Neutrophil (primary cell): ENCODE measurements around the gene GFER.
"Not testable (repeated sequence)": the region's sequence is repeated elsewhere in the genome, so short reads cannot be mapped to it uniquely, and the experiment has no call there.

ENCODE experiments used
- H3K27ac ChIP-seq: fragments of 200-600 bp; sonication (generic); 2 replicates; pipeline ENCODE4 v1.5.1; 2016; ENCODE audit warnings: mild to moderate bottlenecking, moderate library complexity
- H3K27me3 ChIP-seq: fragments of 200-600 bp; sonication (generic); 2 replicates; pipeline ENCODE4 v1.6.0; 2016; ENCODE audit warnings: mild to moderate bottlenecking
- H3K36me3 ChIP-seq: fragments of 200-600 bp; sonication (generic); 2 replicates; pipeline ENCODE4 v1.5.1; 2017
- H3K4me1 ChIP-seq, 2 experiments: fragments of 200-600 bp in 1 of 2; sonication (generic) in 1 of 2; 1 replicate in 1 of 2; 2 replicates in 1 of 2; pipeline versions ENCODE4 v1.5.1 to v1.6.1; 2013 to 2016; ENCODE audit warnings: low read depth in 1 of 2, low read length in 1 of 2, mild to moderate bottlenecking in 1 of 2, moderate library complexity in 1 of 2; ENCODE audit not compliant: control insufficient read depth in 1 of 2, insufficient read depth in 1 of 2
- H3K4me3 ChIP-seq, 2 experiments: fragments of 200-600 bp in 1 of 2; sonication (generic) in 1 of 2; 1 replicate in 1 of 2; 2 replicates in 1 of 2; pipeline ENCODE4 v1.5.1; 2013 to 2016; ENCODE audit warnings: low read depth in 1 of 2, low read length in 1 of 2, mild to moderate bottlenecking in 1 of 2, moderate library complexity in 1 of 2
- H3K9me3 ChIP-seq: fragments of 200-600 bp; sonication (generic); 2 replicates; pipeline ENCODE4 v1.5.1; 2016
- CTCF ChIP-seq: fragments of 200-600 bp; sonication (generic); IDR thresholded peaks from 2 replicates; pipeline ENCODE4 v1.5.1; 2016; ENCODE audit warnings: antibody characterized with exemption

GFER gene

GRCh38 chr16:1950047-1950446, 33.9 kb upstream of the GFER start:
- H3K27ac ChIP-seq = no peak overlapping the region
- H3K27me3 ChIP-seq = no peaks in the 10 kb centered on the region
- H3K9me3 ChIP-seq = no peaks in the 10 kb centered on the region
- H3K4me1 ChIP-seq = no peaks in the 10 kb centered on the region
- no peak overlapping the region for H3K4me3 ChIP-seq
- H3K36me3 ChIP-seq = no peaks in the 10 kb centered on the region
- TF ChIP-seq CTCF = no peak

- H3K27me3 ChIP-seq = no peaks in the 10 kb centered on the region
- H3K4me3 ChIP-seq = no peak overlapping the region
- H3K36me3 ChIP-seq = no peaks in the 10 kb centered on the region
- no peaks in the 10 kb centered on the region for H3K4me1 ChIP-seq
- H3K9me3 ChIP-seq = no peaks in the 10 kb centered on the region
- H3K27ac ChIP-seq = no peak overlapping the region
- no peak for TF ChIP-seq CTCF
Measured at GRCh38 chr16:1950559-1950958, 33.4 kb upstream of the GFER start.

- H3K36me3 ChIP-seq = no peaks in the 10 kb centered on the region
- H3K27me3 ChIP-seq = peaks cover 3% of the 10 kb centered on the region
- peaks cover 2% of the 10 kb centered on the region in 2 experiments for H3K4me1 ChIP-seq
- H3K27ac ChIP-seq = no peak overlapping the region
- H3K4me3 ChIP-seq = no peak overlapping the region
- H3K9me3 ChIP-seq = no peaks in the 10 kb centered on the region
- TF ChIP-seq CTCF = no peak
Measured at GRCh38 chr16:1953734-1954133, 30.3 kb upstream of the GFER start.

- peaks cover 17% of the 10 kb centered on the region for H3K36me3 ChIP-seq
- H3K27ac ChIP-seq, H3K27me3 ChIP-seq, H3K4me3 ChIP-seq, H3K9me3 ChIP-seq: not testable (repeated sequence)
- H3K4me1 ChIP-seq = peaks cover 23 to 25% of the 10 kb centered on the region in 2 experiments
Measured at GRCh38 chr16:1957434-1958142, 26.4 kb upstream of the GFER start.

- peaks cover 23 to 29% of the 10 kb centered on the region in 2 experiments for H3K4me1 ChIP-seq
- H3K4me3 ChIP-seq, H3K27me3 ChIP-seq: not testable (repeated sequence)
Measured at GRCh38 chr16:1958143-1958491, 25.9 kb upstream of the GFER start.

GRCh38 chr16:1958715-1959268, 25.2 kb upstream of the GFER start:
- Histone ChIP-seq H3K36me3 (peaks cover 20% of the 10 kb centered on the region), H3K9me3 (no peaks in the 10 kb centered on the region), H3K4me1 (peaks cover 29 to 35% of the 10 kb centered on the region in 2 experiments), H3K27ac (peak overlapping the region; percentile 68), H3K27me3 (peaks cover 3% of the 10 kb centered on the region), H3K4me3 (peak overlapping the region; percentile 82 to 83)
- TF ChIP-seq CTCF = no peak

More at GRCh38 chr16:1958143-1958491, 25.9 kb upstream of the GFER start:
- H3K27ac ChIP-seq, H3K9me3 ChIP-seq: not testable (repeated sequence)
- H3K36me3 ChIP-seq = peaks cover 20% of the 10 kb centered on the region
